Measurements from ENCODE around the gene GNA15.

Gene GNA15

GRCh38 chr19:3121821-3122511 is 13.9 kb upstream of the GNA15 start:
- no peak for DNase-seq

DNA sequence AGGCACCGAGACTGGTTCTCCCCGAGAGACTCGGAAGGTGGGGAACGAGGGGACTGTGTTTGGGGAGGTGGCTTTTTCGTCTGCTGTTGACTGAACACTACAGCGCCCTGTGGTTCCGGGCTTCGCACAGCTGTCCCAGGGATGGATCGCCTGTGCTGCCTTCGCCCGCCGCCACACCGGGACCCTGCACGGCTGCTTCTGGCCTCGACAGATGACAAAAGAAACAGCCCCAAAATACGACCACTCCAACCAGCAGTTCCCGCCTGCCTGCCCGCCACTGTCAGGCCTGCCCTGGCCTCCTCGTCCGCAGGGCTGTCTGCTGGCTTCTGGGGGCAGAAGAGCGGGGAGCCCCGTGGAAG is 13.3 kb upstream of the GNA15 start:
- no peak for DNase-seq

DNA sequence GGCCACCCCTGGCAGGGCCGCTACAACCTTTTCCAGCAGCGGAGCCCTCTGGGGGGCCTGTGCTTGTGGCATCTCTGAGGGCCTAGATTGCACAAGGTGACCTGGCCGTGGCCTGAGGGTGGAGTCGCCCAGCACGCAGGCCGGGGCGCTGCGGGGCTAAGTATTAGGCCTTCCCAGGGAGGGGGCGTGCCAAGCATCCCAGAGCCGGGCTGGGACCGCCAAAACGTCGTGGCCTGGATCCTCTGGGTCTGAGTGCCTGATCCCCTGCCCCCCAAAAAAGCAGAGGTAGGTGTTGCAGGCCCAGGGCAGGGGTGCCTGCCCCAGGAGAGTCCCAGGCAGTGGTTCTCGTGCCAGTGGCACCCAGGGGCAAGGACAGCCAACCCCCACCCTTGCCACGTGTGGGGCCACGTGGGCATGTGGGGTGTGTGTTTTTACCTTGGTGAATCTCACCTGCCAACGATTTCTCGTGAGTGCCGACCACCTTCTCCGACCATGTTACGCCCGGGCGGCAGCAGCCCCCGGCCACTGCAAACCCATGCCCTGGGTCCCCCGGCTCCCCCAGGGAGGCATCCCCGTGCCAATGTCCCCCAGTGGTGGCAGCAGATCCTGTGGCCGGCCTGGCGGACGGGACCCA is 12.6 kb upstream of the GNA15 start:
- DNase-seq: no peak

- DNase-seq: no peak
Observed at GRCh38 chr19:3123956-3124355, 11.9 kb upstream of the GNA15 start.

GRCh38 chr19:3124630-3125029 is 11.2 kb upstream of the GNA15 start:
- DNase-seq: no peak

GRCh38 chr19:3125900-3126524 is 9.8 kb upstream of the GNA15 start:
- peak; percentile 86 for DNase-seq

GRCh38 chr19:3129112-3129511 is 6.7 kb upstream of the GNA15 start:
- DNase-seq: no peak

DNA sequence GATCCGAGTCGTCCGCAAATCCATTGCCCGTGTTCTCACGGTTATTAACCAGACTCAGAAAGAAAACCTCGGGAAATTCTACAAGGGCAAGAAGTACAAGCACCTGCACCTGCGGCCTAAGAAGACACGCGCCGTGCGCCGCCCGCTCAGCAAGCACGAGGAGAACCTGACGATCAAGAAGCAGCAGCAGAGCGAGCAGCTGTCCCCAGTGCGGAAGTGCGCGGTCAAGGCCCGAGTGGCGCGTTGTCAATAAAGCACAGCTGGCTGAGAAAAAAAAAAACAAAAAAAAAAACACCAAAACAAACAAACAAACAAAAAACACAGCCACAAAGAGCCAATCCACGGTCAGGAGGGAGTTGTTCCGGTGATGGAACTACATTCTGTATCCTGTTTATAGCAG is 4.7 kb upstream of the GNA15 start:
- DNase-seq: peak; percentile 25

DNA sequence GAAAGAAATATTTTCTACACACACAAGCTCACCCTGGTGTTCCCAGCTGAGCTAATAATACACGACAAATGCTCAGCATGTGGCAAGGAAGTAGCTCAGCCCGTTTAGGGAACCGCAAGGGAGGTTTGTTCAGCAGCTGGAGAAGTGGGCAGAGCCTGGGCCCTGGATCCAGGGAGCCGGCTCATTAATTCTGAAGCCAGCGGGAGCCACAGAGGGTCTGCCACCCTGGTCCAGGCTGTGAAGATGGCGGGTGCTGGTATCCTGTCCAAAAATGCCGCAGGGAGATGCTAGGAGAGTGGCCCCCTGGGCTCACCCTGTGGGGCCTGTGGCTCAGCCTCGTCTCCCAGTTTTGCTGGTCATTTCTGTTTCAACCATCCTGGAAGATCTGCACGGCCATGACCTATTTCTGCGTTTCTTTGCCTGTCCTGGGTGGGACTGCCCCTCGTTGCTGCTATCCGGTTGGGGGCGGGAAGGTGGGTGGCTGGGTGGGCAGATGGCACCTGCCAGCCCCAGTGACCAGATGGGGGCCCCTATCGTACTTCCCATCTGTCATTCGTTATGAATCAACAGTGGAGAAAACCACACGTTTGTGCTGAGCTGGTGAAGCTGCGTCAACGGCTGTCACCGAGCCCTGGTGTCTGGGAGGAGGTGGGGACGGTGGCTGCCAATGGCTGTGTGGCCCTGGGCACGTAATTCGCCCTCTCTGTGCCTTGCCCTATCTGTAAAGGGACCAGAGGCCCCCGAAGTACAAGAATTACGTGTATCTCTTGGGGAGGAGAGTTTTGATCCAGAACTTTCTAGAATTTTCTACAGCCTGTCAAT is 2.7 kb upstream of the GNA15 start:
- DNase-seq: peak; percentile 95

DNA sequence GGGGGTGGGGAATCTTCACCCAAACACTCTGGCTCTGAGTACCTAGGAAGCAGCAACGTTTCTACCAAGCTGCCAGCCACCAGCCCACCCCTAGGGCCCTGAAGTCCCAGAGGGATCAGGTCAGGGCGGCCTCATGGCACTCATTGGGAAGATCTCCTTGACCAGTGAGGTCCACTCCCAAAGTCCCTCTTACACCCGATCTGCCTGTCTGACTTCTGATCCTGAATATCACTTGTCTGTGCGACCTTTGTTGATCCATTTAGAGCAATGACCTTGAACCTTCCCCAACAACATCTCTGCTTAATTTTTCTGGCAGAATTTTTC is 2.1 kb upstream of the GNA15 start:
- no peak for DNase-seq

DNA sequence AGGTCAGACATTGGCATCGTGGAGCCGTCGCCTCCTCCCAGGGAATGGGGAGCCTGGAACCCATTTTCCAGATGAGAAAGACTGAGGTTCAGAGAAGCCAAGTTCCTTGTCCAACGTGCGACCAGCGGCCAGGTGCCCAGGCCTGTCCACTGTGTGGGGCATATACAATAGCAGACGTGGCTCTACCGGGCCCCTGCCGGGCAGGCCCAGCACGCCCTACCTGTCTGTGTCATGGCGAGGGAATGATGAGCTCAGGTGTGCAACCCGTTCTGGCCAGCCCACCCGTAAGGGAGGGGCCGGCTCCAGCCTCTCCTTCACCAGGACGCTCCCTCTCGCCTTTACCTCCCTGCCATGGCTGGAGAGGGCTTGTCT is 837 bp downstream of the GNA15 start:
- DNase-seq: no peak

- no peak for DNase-seq
Observed at GRCh38 chr19:3137119-3137518, 1.3 kb downstream of the GNA15 start.

- no peak for DNase-seq
Observed at GRCh38 chr19:3138268-3138667, 2.4 kb downstream of the GNA15 start.

- DNase-seq: peak; percentile 39
Observed at GRCh38 chr19:3140667-3141038, 4.8 kb downstream of the GNA15 start.

DNA sequence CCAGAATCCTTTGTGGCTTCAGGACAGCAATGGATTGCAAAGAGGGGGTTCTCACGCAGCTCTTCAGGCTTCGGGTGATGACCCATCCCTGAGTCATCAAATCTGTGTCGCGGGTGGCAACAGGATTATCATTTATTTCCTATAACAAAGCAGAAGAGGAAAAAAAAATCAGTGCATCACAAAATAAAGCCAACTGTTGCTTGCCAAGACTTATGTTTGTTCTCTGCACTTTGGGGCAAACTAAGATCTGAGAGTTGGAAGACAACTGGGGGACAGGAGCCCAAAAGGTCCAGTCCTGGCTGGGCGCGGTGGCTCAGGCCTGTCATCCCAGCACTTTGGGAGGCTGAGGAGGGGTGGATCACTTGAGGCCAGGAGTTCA is 6.4 kb downstream of the GNA15 start:
- peak; percentile 48 for DNase-seq

DNA sequence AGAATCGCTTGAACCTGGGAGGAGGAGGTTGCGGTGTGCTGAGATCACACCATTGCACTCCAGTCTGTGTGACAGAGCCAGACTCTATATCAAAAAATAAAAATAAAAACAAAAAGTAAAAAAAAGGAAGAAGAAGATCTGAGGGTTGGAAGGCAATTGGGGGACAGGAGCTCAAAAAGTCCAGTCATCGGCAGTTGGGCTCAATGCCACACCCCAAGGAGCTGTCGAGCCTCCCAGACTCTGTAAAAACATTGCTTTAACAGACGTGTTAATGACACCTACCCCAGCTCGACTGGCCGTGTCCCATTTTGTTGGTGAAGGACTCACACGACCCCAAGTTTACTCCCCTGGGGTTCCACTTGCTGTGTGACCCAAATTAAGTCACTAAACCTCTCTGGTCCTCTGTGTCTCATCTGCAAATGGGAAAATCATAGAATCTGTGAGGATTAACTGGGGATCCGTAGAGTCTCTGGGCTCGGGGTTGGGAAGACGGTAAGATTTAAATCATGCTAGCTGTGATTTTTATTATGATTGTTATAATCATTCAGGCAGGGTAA is 7.0 kb downstream of the GNA15 start:
- no peak for DNase-seq

DNA sequence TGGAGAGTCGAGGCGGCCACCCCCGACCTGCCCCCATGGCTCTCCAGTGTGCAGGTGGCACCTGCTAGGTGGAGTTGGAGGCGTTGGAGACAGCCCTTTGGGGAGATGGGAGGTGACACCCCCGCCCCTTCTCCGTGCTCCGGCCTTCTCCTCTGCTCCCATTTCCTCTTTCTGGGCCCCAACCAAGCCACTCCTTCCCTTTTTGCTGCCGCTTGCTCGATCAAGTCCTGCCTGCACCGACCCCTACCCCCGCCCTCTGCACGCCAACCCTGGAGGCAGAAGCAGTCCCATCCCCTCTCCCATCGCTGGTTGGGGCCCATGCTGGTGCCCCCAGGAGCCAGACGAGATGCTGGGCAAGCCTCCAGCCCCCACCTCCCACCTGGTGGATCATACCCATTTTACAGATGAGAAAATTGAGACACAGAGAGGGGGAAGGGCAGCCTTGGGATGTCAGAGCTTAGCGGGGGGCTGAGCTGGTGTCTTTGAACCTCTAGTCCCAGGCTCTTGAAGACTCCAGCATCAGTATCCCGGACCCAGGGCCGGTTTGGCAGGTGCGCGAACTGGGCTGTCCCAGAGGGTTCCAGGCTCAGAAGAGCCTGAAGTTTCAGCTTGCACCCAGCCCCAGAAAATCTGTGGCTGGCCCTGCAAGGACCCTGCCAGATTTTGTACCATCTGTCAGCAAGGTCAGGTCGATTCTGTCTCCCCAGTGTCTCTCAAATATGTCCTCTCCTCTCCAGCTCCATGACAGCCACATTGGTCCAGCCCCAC is 10.3 kb downstream of the GNA15 start:
- DNase-seq: no peak

DNA sequence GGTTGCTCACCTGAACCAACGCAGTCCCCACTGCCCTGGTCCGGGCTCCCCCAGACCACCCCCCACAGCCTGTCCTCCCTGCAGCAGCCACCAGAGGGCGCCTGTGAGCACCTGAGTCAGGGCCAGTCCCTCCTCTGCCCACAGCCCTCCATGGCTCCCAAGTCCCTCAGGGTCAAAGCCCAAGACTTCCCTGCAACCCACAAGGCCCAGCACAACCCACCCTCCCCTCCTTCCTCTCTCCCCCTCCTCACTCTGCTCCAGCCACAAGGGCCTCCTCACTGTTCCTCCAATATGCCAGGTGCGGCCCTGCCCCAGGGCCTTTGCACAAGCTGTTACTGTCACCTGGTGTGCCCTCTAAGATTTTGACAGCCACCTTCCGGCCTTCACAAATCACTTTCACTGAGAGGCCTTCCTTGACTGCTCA is 10.9 kb downstream of the GNA15 start:
- DNase-seq: peak; percentile 77

- DNase-seq: no peak
Observed at GRCh38 chr19:3148503-3148902, 12.7 kb downstream of the GNA15 start.

GRCh38 chr19:3149089-3149488 is 13.3 kb downstream of the GNA15 start:
- DNase-seq: no peak

- no peak for DNase-seq
Observed at GRCh38 chr19:3149526-3150505, 14.0 kb downstream of the GNA15 start.

Data from activated CD4-positive, alpha-beta T cell treated with anti-CD3 and anti-CD28 coated beads, Interleukin-2, Interleukin-6, amounts not matched to agents 100 ng/mL and 50 ng/mL, durations not matched to agents 16 hours and 8 hours (primary cell).